K562 (cell line): ENCODE measurements around the gene ADCY5. TPM values are rescaled to one million over a fixed set of nuclear protein-coding genes. Genes with fewer than 3 reads are reported as not detected.

ENCODE experiments used
- ATAC-seq: fragments of 200-7000 bp; cut with Tn5 transposase; 3 replicates; pipeline ENCODE4 v1.9.1; 2020; ENCODE audit warnings: moderate library complexity
- BruUV-seq: library from RNA; stranded (reverse); fragments of 400-500 nt; replicated peaks from 2 replicates; lab custom pipeline; 2021; lab: Mats Ljungman, UMichigan
- CTCF ChIA-PET: fragments of 300-600 bp; formaldehyde crosslinking; extraction: SDS; loops from one replicate; lab custom pipeline; 2021; ENCODE audit warnings: low intra/inter-chr PET ratio; lab: Yijun Ruan, JAX
- POLR2A ChIA-PET: fragments of 300-600, 350-650 bp; sonication (Branson Sonifier 250); formaldehyde crosslinking; extraction: SDS; loops from one replicate; lab custom pipeline; 2021; ENCODE audit warnings: antibody characterized with exemption, inconsistent platforms; lab: Yijun Ruan, JAX
- DNase-seq, 4 experiments: peaks; one replicate each; pipeline versions ENCODE4 v3.0.0 to v3.0.0-alpha.2; 2011 to 2018; ENCODE audit warnings: low spot score in 3 of 4, mixed read lengths in 3 of 4; ENCODE audit errors: extremely low read depth in 1 of 4
- FAIRE-seq: peaks from 2 replicates; lab custom pipeline; 2011; peaks lifted over from hg19 to GRCh38; lab: Jason Lieb, UNC
- H2AFZ ChIP-seq: 2 replicates; pipeline ENCODE4 v1.6.0; 2011; ENCODE audit warnings: low read depth, low read length, control low read depth, inconsistent platforms
- H3K27ac ChIP-seq: fragments of 200-600 bp; 3 replicates; pipeline ENCODE4 v1.8.0; 2011; ENCODE audit warnings: low read depth, mild to moderate bottlenecking, control low read depth, inconsistent platforms, low read length, moderate library complexity, mixed read lengths; ENCODE audit errors: extremely low read depth
- H3K27me3 ChIP-seq, 2 experiments: fragments of 300-600 bp in 1 of 2; 2 replicates in 1 of 2; 3 replicates in 1 of 2; pipeline versions ENCODE4 v1.6.0 to v1.8.0; 2011; ENCODE audit warnings: inconsistent platforms in 2 of 2, low read length in 2 of 2, mild to moderate bottlenecking in 1 of 2, mixed read lengths in 1 of 2, moderate library complexity in 1 of 2; ENCODE audit not compliant: control insufficient read depth in 2 of 2, insufficient read depth in 2 of 2
- H3K36me3 ChIP-seq: fragments of 300-600 bp; 3 replicates; pipeline ENCODE4 v1.8.0; 2011; ENCODE audit warnings: mild to moderate bottlenecking, low read length, inconsistent platforms; ENCODE audit not compliant: control insufficient read depth, insufficient read depth
- H3K4me1 ChIP-seq, 2 experiments: fragments of 200-600 bp in 1 of 2; replicated peaks in 1 of 2; 2 replicates in 1 of 2; 3 replicates in 1 of 2; pipeline versions ENCODE4 v1.5.1 to v1.8.0; 2011; ENCODE audit warnings: inconsistent platforms in 2 of 2, low read length in 2 of 2, mild to moderate bottlenecking in 1 of 2, mixed read lengths in 1 of 2, moderate library complexity in 1 of 2; ENCODE audit not compliant: control insufficient read depth in 2 of 2, insufficient read depth in 2 of 2
- H3K4me2 ChIP-seq: 2 replicates; pipeline ENCODE4 v1.6.1; 2011; ENCODE audit warnings: low read length, control low read depth, inconsistent platforms, mixed read lengths; ENCODE audit not compliant: insufficient read depth
- H3K4me3 ChIP-seq: fragments of 200-600 bp; sonication (generic), shearing (Covaris generic); 2 replicates; pipeline ENCODE4 v1.5.1; 2016; ENCODE audit warnings: control low read depth, inconsistent platforms
- H3K79me2 ChIP-seq: fragments of 200-600 bp; 3 replicates; pipeline ENCODE4 v1.8.0; 2011; ENCODE audit warnings: low read length, inconsistent platforms; ENCODE audit not compliant: control insufficient read depth, insufficient read depth
- H3K9ac ChIP-seq, 2 experiments: 2 replicates each; pipeline versions ENCODE4 v1.6.0 to v1.6.1; 2011; ENCODE audit warnings: low read depth in 2 of 2, low read length in 2 of 2, control low read depth in 1 of 2, inconsistent platforms in 1 of 2, mild to moderate bottlenecking in 1 of 2, mixed read lengths in 1 of 2; ENCODE audit not compliant: insufficient read depth in 1 of 2
- H3K9me1 ChIP-seq: one replicate; pipeline ENCODE4 v1.6.0; 2011; ENCODE audit warnings: inconsistent platforms, mild to moderate bottlenecking, low read length, moderate library complexity; ENCODE audit not compliant: control insufficient read depth, insufficient read depth
- H3K9me3 ChIP-seq: replicated peaks from 2 replicates; pipeline ENCODE4 v1.5.1; 2011; ENCODE audit warnings: low read depth, low read length, inconsistent platforms; ENCODE audit not compliant: control insufficient read depth, insufficient read depth
- H4K20me1 ChIP-seq: replicated peaks from 2 replicates; pipeline ENCODE4 v1.6.1; 2011; ENCODE audit warnings: low read length, inconsistent platforms, mixed read lengths; ENCODE audit not compliant: control insufficient read depth, insufficient read depth
- DPF2 ChIP-seq: fragments of 450-650 bp; IDR thresholded peaks from 2 replicates; pipeline ENCODE4 v1.6.1; 2016
- FOXK2 ChIP-seq, 2 experiments: fragments of 450-650 bp; IDR thresholded peaks in 1 of 2; conservative IDR thresholded peaks in 1 of 2; 2 replicates each; pipeline ENCODE4 v1.6.1; 2016; ENCODE audit warnings: low read depth in 2 of 2, mild to moderate bottlenecking in 1 of 2
- FOXM1 ChIP-seq, 2 experiments: fragments of 450-650 bp in 1 of 2; sonication (generic) in 1 of 2; formaldehyde crosslinking in 1 of 2; IDR thresholded peaks; 2 replicates each; pipeline versions ENCODE4 v1.6.1 to v1.9.0; 2017 to 2022; ENCODE audit warnings: low read depth in 2 of 2, mild to moderate bottlenecking in 2 of 2, missing genetic modification reagents in 1 of 2, moderate library complexity in 1 of 2
- HSF4 ChIP-seq: fragments of 250-450 bp; sonication (Bioruptor Pico); IDR thresholded peaks from 2 replicates; pipeline ENCODE4 v2.1.2; 2022; ENCODE audit warnings: mild to moderate bottlenecking, moderate library complexity, borderline replicate concordance
- PHF21A ChIP-seq: fragments of 450-650 bp; IDR thresholded peaks from 2 replicates; pipeline ENCODE4 v1.6.1; 2017; ENCODE audit warnings: low read depth, borderline replicate concordance
- WGBS: fragments of 100-300 bp; shearing (Covaris generic); methylation state at CpG from one replicate; pipeline ENCODE4 v1.1.6; 2016; ENCODE audit warnings: low coverage, mixed read lengths; ENCODE audit not compliant: insufficient coverage; ENCODE audit errors: missing lambda C conversion rate; 5-methylcytosine and 5-hydroxymethylcytosine counted together
- in situ Hi-C: fragments of 300-500 bp; cut with MboI; formaldehyde crosslinking; loops from 4 replicates; pipeline ENCODE4 v1.15.0; 2018; ENCODE audit warnings: inconsistent platforms, mixed read lengths
- intact Hi-C: fragments of 100-400 bp; cut with micrococcal nuclease; formaldehyde crosslinking; loops from 2 replicates; pipeline ENCODE4 v1.14.2; 2022
- polyA plus RNA-seq, 8 experiments: library from polyadenylated mRNA; depleted of rRNA in 4 of 8; stranded (reverse) in 5 of 8; unstranded in 3 of 8; fragments of >200 nt; fragmentation: Nextera tagmentation in 2 of 8; fragmentation: Illumina TruSeq in 1 of 8; extraction: Ambion mirVana in 2 of 8; extraction: Trizol in 1 of 8; gene quantifications; 2 replicates each; pipeline versions ENCODE4 v1.2.1 to v1.2.3, GENCODE V29; 2011 to 2014; ENCODE audit warnings: inconsistent platforms in 1 of 8, missing spikeins in 1 of 8
- total RNA-seq, 7 experiments: library from RNA; depleted of rRNA in 6 of 7; stranded (reverse); fragments of >200 nt in 6 of 7; fragmentation: Illumina TruSeq in 2 of 7; extraction: Trizol in 2 of 7; gene quantifications; 2 replicates each; pipeline versions ENCODE4 v1.2.1 to v1.2.3, GENCODE V29; 2011 to 2021; ENCODE audit warnings: low replicate concordance in 1 of 7
- TF ChIP-seq, protein P1 (sequence below): fragments of 450-650 bp; IDR thresholded peaks from 2 replicates; pipeline ENCODE4 v1.7.0; 2016; ENCODE audit warnings: borderline replicate concordance
- TF ChIP-seq, protein P2 (sequence below): fragments of 450-650 bp; conservative IDR thresholded peaks from 2 replicates; pipeline ENCODE4 v1.6.1; 2016; ENCODE audit warnings: missing genetic modification characterization, low read depth, mild to moderate bottlenecking, control low read depth, missing compliant biosample characterization
- TF ChIP-seq, protein P3 (sequence below): fragments of 450-650 bp; IDR thresholded peaks from 2 replicates; pipeline ENCODE4 v1.6.1; 2016

Gene ADCY5
- total and polyA plus RNA-seq, 9 of the 15 experiments (the other 6 are each of a cell fraction or from before 2014, with no cell fraction given) = under 0.01 TPM; not detected in 8

DNA sequence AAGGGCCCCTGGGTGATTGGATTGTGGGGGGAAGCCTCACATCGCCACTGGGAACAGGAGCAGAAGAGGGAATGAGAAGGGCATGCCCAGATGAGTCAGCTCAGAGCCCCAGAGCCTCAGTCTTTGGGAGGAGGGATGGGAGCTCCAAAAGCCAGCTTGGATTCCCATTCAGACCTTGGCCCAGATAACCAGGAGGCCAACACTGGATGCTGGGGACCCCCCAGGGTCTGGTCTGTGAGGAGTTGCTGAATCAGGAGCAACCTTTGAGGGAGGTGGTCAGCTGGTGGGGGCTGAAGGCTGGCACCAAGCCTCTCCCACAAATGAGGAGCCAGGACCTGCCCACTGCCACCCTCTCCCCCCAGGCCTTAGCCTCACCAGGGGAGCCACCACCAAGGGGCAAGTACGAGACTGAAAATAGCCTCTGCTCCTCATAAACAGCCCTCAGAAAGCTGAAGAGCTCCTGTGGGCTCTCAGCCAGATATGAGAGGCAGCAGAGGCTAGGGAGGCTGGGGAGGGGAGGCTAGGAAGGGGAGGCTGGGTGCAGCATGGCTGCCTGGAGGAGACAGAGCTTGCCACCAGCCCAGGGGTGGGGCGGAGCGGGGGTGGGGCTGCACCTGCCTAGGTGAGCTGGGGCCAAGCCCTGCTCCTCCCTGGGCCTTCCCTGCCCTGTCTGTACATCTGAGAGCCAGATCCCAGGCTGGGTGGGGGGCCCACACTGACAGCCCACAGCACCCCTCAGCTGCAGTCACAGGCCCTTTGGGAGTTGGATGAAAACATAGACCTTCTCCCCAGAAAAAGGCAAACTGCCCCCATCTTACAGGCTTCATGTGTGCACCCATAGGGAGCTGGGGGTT lies 147.3 kb downstream of the ADCY5 start:
- no peaks in the 10 kb centered on the region for H3K9me1 ChIP-seq
- no peaks in the 10 kb centered on the region for H3K79me2 ChIP-seq
- H3K4me2 ChIP-seq = no peak overlapping the region
- H4K20me1 ChIP-seq = no peaks in the 10 kb centered on the region
- H3K4me1 ChIP-seq = no peaks in the 10 kb centered on the region
- TF ChIP-seq, protein P1, sequence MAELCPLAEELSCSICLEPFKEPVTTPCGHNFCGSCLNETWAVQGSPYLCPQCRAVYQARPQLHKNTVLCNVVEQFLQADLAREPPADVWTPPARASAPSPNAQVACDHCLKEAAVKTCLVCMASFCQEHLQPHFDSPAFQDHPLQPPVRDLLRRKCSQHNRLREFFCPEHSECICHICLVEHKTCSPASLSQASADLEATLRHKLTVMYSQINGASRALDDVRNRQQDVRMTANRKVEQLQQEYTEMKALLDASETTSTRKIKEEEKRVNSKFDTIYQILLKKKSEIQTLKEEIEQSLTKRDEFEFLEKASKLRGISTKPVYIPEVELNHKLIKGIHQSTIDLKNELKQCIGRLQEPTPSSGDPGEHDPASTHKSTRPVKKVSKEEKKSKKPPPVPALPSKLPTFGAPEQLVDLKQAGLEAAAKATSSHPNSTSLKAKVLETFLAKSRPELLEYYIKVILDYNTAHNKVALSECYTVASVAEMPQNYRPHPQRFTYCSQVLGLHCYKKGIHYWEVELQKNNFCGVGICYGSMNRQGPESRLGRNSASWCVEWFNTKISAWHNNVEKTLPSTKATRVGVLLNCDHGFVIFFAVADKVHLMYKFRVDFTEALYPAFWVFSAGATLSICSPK = no peak
- TF ChIP-seq, protein P2, sequence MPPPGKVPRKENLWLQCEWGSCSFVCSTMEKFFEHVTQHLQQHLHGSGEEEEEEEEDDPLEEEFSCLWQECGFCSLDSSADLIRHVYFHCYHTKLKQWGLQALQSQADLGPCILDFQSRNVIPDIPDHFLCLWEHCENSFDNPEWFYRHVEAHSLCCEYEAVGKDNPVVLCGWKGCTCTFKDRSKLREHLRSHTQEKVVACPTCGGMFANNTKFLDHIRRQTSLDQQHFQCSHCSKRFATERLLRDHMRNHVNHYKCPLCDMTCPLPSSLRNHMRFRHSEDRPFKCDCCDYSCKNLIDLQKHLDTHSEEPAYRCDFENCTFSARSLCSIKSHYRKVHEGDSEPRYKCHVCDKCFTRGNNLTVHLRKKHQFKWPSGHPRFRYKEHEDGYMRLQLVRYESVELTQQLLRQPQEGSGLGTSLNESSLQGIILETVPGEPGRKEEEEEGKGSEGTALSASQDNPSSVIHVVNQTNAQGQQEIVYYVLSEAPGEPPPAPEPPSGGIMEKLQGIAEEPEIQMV = no peak
- TF ChIP-seq FOXK2 (conservative IDR thresholded peaks at IDR 0.05 in 1 of 2, IDR thresholded peaks at IDR 0.05 in 1 of 2; ENCODE audit: low read depth in 2 of 2) = no peak
- TF ChIP-seq, protein P3, sequence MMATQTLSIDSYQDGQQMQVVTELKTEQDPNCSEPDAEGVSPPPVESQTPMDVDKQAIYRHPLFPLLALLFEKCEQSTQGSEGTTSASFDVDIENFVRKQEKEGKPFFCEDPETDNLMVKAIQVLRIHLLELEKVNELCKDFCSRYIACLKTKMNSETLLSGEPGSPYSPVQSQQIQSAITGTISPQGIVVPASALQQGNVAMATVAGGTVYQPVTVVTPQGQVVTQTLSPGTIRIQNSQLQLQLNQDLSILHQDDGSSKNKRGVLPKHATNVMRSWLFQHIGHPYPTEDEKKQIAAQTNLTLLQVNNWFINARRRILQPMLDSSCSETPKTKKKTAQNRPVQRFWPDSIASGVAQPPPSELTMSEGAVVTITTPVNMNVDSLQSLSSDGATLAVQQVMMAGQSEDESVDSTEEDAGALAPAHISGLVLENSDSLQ = no peak
- TF ChIP-seq HSF4 (CRISPR knock-in tag) = no peak
- no peak for TF ChIP-seq FOXM1 (IDR thresholded peaks at IDR 0.05; ENCODE audit: low read depth)
- TF ChIP-seq FOXM1 (CRISPR knock-in tag; IDR thresholded peaks at IDR 0.05; ENCODE audit: low read depth) = no peak
- TF ChIP-seq DPF2 = no peak
- TF ChIP-seq PHF21A = no peak
- DNase-seq = no peak
- FAIRE-seq = no peak
- H3K27me3 ChIP-seq = peaks cover 2 to 28% of the 10 kb centered on the region in 2 experiments; a peak in 3 of 5 replicates
- H3K9me3 ChIP-seq = no peaks in the 10 kb centered on the region
- ATAC-seq = no peak
- BruUV-seq = no TSS peak
- no peaks in the 10 kb centered on the region for H3K36me3 ChIP-seq
- POLR2A ChIA-PET = interaction anchor here (0.6 to 1.7 kb wide), 3 partner anchors 9 to 113 kb away, joined by 3 to 4 read pairs (median 4); no protein-coding TSS in a partner anchor
- H3K4me3 ChIP-seq = no peak overlapping the region
- CTCF ChIA-PET = no interaction called here
- H3K9ac ChIP-seq = no peak overlapping the region
- no peak overlapping the region for H3K27ac ChIP-seq
- H2AFZ ChIP-seq = no peak overlapping the region
- in situ Hi-C loops (no loop called here), intact Hi-C loops (no loop called here)
- WGBS = 0% methylated on average over 1 of the region's 4 CpGs
